HUES64 (cell line): ENCODE data around the gene FBXO39.
"Not testable (repeated sequence)": the region's sequence is repeated elsewhere in the genome, so short reads cannot be mapped to it uniquely, and the experiment has no call there.

Experiments
- H3K27ac ChIP-seq: 2 replicates; pipeline ENCODE4 v1.7.0; 2013; ENCODE audit warnings: low read depth, low read length, inconsistent platforms
- H3K27me3 ChIP-seq: 2 replicates; pipeline ENCODE4 v1.6.1; 2013; ENCODE audit warnings: mild to moderate bottlenecking, low read length; ENCODE audit not compliant: insufficient read depth
- H3K36me3 ChIP-seq: 2 replicates; pipeline ENCODE4 v1.6.1; 2013; ENCODE audit warnings: mild to moderate bottlenecking, low read length; ENCODE audit not compliant: insufficient read depth
- H3K4me1 ChIP-seq: 2 replicates; pipeline ENCODE4 v1.6.1; 2013; ENCODE audit warnings: mild to moderate bottlenecking, low read length, moderate library complexity; ENCODE audit not compliant: insufficient read depth
- H3K4me3 ChIP-seq: 2 replicates; pipeline ENCODE4 v1.5.1; 2013; ENCODE audit warnings: mild to moderate bottlenecking, low read length, moderate library complexity
- H3K9ac ChIP-seq: 2 replicates; pipeline ENCODE4 v1.6.1; 2013; ENCODE audit warnings: mild to moderate bottlenecking, low read depth, low read length
- H3K9me3 ChIP-seq: 2 replicates; pipeline ENCODE4 v1.6.1; 2013; ENCODE audit warnings: low read depth, low read length; ENCODE audit not compliant: insufficient read depth
- WGBS: fragments of 150-250, 120-280 bp; methylation state at CpG from one replicate; pipeline ENCODE4 v1.1.7; 2013; ENCODE audit warnings: missing lambda C conversion rate; 5-methylcytosine and 5-hydroxymethylcytosine counted together

Gene FBXO39

GRCh38 chr17:6757747-6758146 is 18.3 kb upstream of the FBXO39 start:
- Histone ChIP-seq H3K4me1 (peaks cover 15% of the 10 kb centered on the region), H3K36me3 (no peaks in the 10 kb centered on the region), H3K9ac (no peak overlapping the region), H3K9me3 (no peaks in the 10 kb centered on the region), H3K27ac (no peak overlapping the region), H3K4me3 (no peak overlapping the region), H3K27me3 (no peaks in the 10 kb centered on the region)
- 93% methylated on average over 2 of the region's 2 CpGs for WGBS

DNA sequence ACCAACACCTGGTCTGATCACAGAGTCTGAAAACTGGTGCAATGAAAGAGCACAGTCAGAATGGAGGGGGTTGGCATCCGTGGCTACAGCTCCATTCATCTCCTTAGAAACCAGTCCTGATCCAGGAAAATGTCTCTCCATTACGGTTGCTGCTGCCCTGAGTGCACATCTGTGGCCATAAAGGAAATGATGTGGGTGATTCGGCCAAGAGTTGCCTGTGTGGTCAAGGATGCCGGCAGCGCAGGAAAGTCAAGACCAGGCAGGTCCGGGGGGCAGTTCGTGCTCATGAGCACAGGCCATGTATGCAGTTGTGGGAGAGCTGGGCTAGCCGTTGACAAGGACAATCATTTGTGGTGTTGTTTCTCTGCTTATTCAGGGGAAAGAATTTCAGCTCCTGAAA is 14.2 kb upstream of the FBXO39 start:
- Histone ChIP-seq H3K27ac (no peak overlapping the region), H3K4me1 (no peaks in the 10 kb centered on the region), H3K27me3 (no peaks in the 10 kb centered on the region), H3K36me3 (no peaks in the 10 kb centered on the region), H3K9me3 (no peaks in the 10 kb centered on the region), H3K4me3 (no peak overlapping the region), H3K9ac (no peak overlapping the region)
- WGBS = 90% methylated on average over 8 of the region's 8 CpGs

GRCh38 chr17:6768447-6768846 is 7.6 kb upstream of the FBXO39 start:
- Histone ChIP-seq H3K27me3 (peaks cover 5% of the 10 kb centered on the region; the same call in 1 of the 2 replicates), H3K9ac (no peak overlapping the region), H3K9me3 (peaks cover 13% of the 10 kb centered on the region; the same call in 1 of the 2 replicates), H3K4me1 (no peaks in the 10 kb centered on the region), H3K36me3 (no peaks in the 10 kb centered on the region), H3K4me3 (no peak overlapping the region), H3K27ac (no peak overlapping the region)
- no CpG with 5 or more reads among the region's 2 CpGs for WGBS

DNA sequence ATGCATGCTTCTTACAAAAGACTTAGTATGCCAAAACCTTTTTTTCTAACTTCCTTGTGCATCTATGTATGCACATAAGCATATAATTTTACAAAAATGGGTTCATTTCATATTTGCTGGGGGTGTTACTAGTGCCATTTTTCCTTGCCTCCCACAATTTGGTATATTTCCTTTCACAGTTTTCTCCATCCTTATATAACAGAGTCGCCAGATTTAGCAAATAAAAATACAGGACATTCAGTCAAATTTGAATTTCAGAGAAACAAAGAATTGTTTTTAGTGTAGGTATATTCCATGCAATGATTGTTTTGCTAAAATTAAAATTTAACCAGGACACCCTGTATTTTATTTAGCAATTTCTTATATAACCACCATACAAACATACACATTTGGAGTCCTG is 4.0 kb upstream of the FBXO39 start:
- Histone ChIP-seq H3K27me3 (peaks cover 31% of the 10 kb centered on the region), H3K4me1 (no peaks in the 10 kb centered on the region), H3K27ac (no peak overlapping the region), H3K9ac (no peak overlapping the region), H3K4me3 (no peak overlapping the region), H3K36me3 (no peaks in the 10 kb centered on the region), H3K9me3 (peaks cover 13% of the 10 kb centered on the region; the same call in 1 of the 2 replicates)
- no CpG with 5 or more reads among the region's 1 CpG for WGBS

GRCh38 chr17:6774906-6775305 is 1.1 kb upstream of the FBXO39 start:
- not testable (repeated sequence) for H3K27ac ChIP-seq, H3K9me3 ChIP-seq, H3K9ac ChIP-seq, H3K4me3 ChIP-seq, H3K4me1 ChIP-seq, H3K36me3 ChIP-seq
- H3K27me3 ChIP-seq = peaks cover 48% of the 10 kb centered on the region
- WGBS = 97% methylated on average over 8 of the region's 8 CpGs

- no peak overlapping the region for H3K4me3 ChIP-seq
- H3K4me1 ChIP-seq = no peaks in the 10 kb centered on the region
- H3K9me3 ChIP-seq = no peaks in the 10 kb centered on the region
- H3K27ac ChIP-seq = no peak overlapping the region
- WGBS = 65% methylated on average over 2 of the region's 2 CpGs
- no peaks in the 10 kb centered on the region for H3K36me3 ChIP-seq
- no peak overlapping the region for H3K9ac ChIP-seq
- peaks cover 43% of the 10 kb centered on the region for H3K27me3 ChIP-seq
These were observed 3.4 kb downstream of the FBXO39 start for GRCh38 chr17:6779411-6779810.

- no peak overlapping the region for H3K4me3 ChIP-seq
- H3K27ac ChIP-seq = no peak overlapping the region
- H3K9me3 ChIP-seq = no peaks in the 10 kb centered on the region
- H3K36me3 ChIP-seq = no peaks in the 10 kb centered on the region
- peaks cover 37% of the 10 kb centered on the region for H3K27me3 ChIP-seq
- H3K4me1 ChIP-seq = no peaks in the 10 kb centered on the region
- H3K9ac ChIP-seq = no peak overlapping the region
- WGBS = 85% methylated on average over 8 of the region's 8 CpGs
These were observed 4.0 kb downstream of the FBXO39 start for GRCh38 chr17:6780001-6780400.

DNA sequence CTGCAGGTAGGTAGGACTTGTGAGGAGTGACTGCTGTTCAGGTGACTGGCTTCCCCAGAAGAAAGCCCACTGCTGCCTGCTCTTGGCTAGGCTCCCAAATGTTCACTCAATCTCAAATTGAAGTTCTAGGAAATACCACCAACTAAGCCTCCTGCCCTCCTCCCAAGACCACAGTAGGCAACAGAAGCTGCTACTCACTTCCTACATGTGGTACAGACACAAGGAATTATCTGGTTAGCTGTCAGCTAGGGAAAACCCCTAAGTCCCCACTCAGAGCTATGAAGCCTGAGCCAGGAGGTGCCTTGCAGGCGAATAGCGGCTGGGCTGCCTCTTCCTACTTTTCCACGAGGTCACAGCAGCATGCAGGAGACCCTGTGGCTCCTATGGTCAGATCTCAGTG is 4.9 kb downstream of the FBXO39 start:
- H3K4me3 ChIP-seq = no peak overlapping the region
- H3K27me3 ChIP-seq = peaks cover 28% of the 10 kb centered on the region
- H3K27ac ChIP-seq = no peak overlapping the region
- no peaks in the 10 kb centered on the region for H3K36me3 ChIP-seq
- WGBS = 81% methylated on average over 3 of the region's 3 CpGs
- H3K4me1 ChIP-seq = no peaks in the 10 kb centered on the region
- no peak overlapping the region for H3K9ac ChIP-seq
- no peaks in the 10 kb centered on the region for H3K9me3 ChIP-seq

DNA sequence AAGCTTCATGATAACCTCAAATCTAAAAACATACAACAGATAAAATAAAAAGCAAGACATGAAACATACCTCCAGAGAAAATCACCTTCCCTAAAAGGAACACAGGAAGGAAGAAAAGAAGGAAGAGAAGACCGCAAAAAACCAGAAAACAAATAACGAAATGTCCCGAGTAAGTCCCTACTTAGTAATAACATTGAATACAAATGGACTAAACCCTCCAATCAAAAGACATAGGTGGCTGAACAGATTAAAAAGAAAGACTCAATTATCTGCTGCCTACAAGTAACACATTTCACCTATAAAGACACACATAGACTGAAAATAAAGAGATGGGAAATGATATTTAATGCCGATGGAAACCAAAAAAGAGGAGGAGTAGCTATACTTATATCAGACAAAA is 6.2 kb downstream of the FBXO39 start:
- WGBS = 92% methylated on average over 2 of the region's 4 CpGs
- H3K4me1 ChIP-seq = no peaks in the 10 kb centered on the region
- H3K4me3 ChIP-seq = no peak overlapping the region
- peaks cover 16% of the 10 kb centered on the region for H3K27me3 ChIP-seq
- H3K27ac ChIP-seq = no peak overlapping the region
- no peak overlapping the region for H3K9ac ChIP-seq
- no peaks in the 10 kb centered on the region for H3K36me3 ChIP-seq
- no peaks in the 10 kb centered on the region for H3K9me3 ChIP-seq

GRCh38 chr17:6786618-6787017 is 10.6 kb downstream of the FBXO39 start:
- Histone ChIP-seq H3K27me3 (peaks cover 2% of the 10 kb centered on the region; the same call in 1 of the 2 replicates), H3K9ac (no peak overlapping the region), H3K36me3 (no peaks in the 10 kb centered on the region), H3K4me1 (no peaks in the 10 kb centered on the region), H3K27ac (no peak overlapping the region), H3K4me3 (no peak overlapping the region), H3K9me3 (no peaks in the 10 kb centered on the region)
- 82% methylated on average over 8 of the region's 8 CpGs for WGBS

DNA sequence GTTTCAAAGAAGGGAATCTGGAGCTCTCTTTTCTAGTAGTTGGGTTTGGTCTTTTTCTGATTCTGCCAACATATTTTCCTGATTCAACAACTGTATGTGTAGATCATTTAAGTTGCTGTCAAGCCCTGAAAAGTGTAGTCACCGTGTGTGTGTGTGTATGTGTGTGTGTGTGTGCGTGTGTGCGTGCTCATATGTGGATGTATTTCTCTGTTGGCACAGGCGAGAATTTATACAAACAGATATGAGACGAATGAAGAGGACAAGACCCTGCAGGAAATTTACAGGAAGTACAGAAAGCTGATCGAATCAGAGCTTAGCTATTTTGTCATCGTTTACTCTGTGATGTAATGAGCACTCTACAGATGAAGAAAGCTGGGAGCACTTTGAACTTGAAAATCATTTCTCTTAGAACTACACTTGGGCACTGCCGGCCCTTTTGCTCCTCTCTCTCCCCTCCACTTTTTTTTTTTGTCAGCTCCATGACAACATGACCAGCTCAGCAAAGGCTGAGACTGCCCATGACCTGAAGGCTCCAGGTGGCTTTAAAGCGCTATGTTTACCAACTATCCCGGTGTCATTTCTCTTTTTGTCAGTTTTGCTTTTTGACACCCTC is 11.2 kb downstream of the FBXO39 start:
- 72% methylated on average over 10 of the region's 10 CpGs for WGBS
- no peaks in the 10 kb centered on the region for H3K36me3 ChIP-seq
- H3K9me3 ChIP-seq = no peaks in the 10 kb centered on the region
- no peak overlapping the region for H3K27ac ChIP-seq
- no peaks in the 10 kb centered on the region for H3K4me1 ChIP-seq
- peaks cover 2% of the 10 kb centered on the region; the same call in 1 of the 2 replicates for H3K27me3 ChIP-seq
- no peak overlapping the region for H3K4me3 ChIP-seq
- H3K9ac ChIP-seq = no peak overlapping the region

- Histone ChIP-seq H3K9me3 (no peaks in the 10 kb centered on the region), H3K9ac (no peak overlapping the region), H3K4me3 (no peak overlapping the region), H3K27me3 (peaks cover 2% of the 10 kb centered on the region; the same call in 1 of the 2 replicates), H3K27ac (no peak overlapping the region), H3K36me3 (no peaks in the 10 kb centered on the region), H3K4me1 (no peaks in the 10 kb centered on the region)
- WGBS = 98% methylated on average over 4 of the region's 4 CpGs
These were observed 13.1 kb downstream of the FBXO39 start for GRCh38 chr17:6789146-6789545.
